ENCODE results near the gene EPHB1.

DNA sequence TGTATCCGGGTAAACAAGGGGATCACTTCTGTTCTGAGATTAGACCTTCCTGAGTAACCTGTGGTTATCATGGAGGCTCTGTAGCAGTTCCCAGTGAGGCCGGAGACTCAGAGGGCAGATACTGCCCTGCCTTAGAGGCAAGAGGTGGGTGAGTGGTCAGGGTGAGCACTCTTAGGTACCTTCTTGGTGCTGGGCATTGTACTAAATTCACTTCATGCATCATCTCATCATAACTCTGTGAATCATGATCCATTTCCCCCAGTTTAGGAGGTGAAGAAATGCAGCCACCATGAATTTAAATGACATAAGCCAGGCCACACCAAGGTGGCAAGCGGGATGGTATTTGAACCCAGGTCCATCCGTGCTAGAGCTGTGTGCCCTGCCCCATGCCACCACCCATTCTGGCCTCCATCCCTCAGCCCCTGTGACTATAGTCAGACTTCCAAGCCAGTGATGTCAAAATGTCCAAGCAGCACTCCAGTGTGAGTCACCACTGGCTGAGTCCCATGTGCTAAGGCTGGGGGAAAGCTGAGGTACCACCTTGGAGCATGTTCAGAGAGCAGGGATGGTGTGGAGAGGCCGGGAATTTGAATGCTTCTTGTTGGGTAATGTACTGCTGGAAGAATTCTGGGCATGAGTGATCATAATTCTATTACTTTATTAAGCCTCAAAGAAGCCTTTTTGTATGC is 88.8 kb downstream of the EPHB1 start:
- no peak for TF ChIP-seq POLR2A (IDR thresholded peaks at IDR 0.05; ENCODE audit: low read depth, low read length)
- no peak for TF ChIP-seq SPI1 (IDR thresholded peaks at IDR 0.05; ENCODE audit: low read depth, low read length)
- TF ChIP-seq POU2F2 (IDR thresholded peaks at IDR 0.05; ENCODE audit: low read depth, low read length), result no peak
- no peak for TF ChIP-seq POLR2AphosphoS5 (IDR thresholded peaks at IDR 0.05; ENCODE audit: low read depth, low read length)
- TF ChIP-seq TAF1 (IDR thresholded peaks at IDR 0.05; ENCODE audit: low read depth, low read length), result no peak

Measured in GM12891 (cell line).